HG03442 (cell line): ENCODE results near the gene CCDC116.
"Not testable (repeated sequence)": the region's sequence is repeated elsewhere in the genome, so short reads cannot be mapped to it uniquely, and the experiment has no call there.

ENCODE experiments used
- ATAC-seq: cut with Tn5 transposase; IDR thresholded peaks from one replicate; pipeline ENCODE4 v1.9.1; 2021; ENCODE audit warnings: mild to moderate bottlenecking, moderate library complexity; ENCODE audit not compliant: unreplicated experiment

The CCDC116 gene

DNA sequence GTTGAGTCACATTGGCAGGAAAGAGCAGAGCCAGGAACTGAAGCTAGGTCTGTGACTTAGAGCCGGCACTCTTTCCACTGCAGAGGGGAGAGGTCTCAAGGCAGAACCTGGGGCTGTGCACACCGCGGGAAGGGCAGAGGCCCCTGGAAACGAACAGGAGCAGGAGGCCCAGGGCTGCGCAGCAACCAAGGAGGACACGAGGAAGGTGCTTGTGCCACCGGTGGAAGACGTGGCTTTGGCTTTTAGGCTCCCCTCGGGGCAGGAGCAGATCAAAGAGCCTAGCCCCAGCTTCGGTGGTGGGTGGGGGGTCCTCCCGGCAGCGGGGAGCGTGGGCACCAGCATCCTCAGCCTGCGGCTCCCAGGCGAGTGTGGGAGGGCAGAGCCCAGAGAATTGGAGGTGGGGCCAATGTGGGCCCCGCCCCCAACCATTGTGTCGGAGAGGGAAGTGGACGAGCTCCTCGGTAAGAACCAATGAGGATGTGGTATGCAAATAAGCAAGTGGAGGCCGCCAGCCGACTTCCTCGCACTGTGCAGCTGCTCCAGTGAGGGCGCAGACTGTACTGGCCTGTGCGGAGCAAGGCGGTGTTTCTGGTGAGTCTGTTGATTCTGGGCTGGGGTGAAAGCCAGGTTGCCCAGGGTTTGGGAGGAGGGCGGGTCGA, at the start of gene CCDC116:
Gene CCDC116, plus strand, starts transcription at position 524 of the 659 bp plus-strand sequence. CDS start 422 bp downstream, outside the sequence.
- no peak for ATAC-seq

- ATAC-seq = no peak
Measured at GRCh38 chr22:21582801-21583740, 49.5 kb upstream of the CCDC116 start.

DNA sequence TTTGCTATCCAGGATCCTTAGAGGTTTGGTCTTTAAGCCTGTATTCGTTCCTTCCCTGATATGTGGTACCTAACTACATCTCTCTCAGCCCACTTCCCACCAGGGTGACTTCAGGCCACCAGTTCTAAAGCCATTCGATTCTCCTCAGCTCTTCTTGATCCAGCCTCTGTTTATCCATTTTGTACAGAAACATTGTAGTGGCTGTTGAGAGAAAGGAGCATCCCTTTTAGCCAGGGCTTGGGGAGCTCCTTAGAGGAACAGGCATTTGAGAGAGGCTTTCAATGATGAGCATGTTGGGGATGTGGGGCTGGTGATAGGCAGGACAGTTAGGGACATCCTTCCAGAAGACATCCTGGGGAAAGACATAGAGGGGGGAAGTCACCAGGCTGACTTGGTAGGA, 47.2 kb upstream of the CCDC116 start:
- no peak for ATAC-seq

- ATAC-seq = peak; percentile 80
Measured at GRCh38 chr22:21587803-21588611, 44.6 kb upstream of the CCDC116 start.

- no peak for ATAC-seq
Measured at GRCh38 chr22:21589396-21589795, 43.2 kb upstream of the CCDC116 start.

DNA sequence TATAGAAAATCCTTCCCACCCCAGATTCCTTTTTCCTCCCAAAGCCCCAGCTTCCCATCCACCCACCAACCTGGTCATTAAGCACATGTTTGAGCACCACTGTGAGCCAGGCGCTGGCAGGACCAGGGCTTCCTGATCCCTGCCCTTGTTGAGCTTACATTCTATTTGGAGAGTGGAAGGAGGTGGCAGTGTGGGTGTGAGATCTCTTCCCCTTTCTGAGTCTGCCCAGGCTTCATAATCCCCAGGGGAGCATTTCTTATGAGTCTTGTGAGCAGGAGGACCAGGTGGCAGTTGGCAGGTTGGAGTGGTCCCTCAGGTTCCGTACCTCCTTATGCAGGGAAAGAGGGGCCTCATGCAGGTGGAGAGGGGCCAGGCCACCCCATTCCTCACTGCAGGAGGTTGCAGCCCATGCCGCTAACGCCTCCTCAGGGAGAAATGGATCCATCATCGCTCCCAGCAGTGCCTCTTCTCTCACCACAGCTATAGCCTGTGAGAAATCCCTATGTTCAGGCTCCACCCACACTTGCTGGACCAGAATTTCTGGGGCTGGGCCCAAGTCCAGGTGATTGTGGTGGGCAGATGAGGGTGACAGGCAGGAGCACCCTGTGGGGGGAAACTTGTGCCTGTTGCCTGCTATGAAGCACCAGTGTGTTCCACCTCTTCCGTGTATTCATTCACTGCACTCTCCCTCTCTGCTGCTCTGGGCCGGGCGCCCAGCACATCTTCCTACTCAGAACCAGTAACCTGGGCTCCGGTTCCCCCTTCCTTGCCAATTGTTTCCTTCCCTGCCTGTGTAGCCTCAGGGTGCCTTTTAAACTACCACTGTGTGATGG, 41.5 kb upstream of the CCDC116 start:
- ATAC-seq = no peak

DNA sequence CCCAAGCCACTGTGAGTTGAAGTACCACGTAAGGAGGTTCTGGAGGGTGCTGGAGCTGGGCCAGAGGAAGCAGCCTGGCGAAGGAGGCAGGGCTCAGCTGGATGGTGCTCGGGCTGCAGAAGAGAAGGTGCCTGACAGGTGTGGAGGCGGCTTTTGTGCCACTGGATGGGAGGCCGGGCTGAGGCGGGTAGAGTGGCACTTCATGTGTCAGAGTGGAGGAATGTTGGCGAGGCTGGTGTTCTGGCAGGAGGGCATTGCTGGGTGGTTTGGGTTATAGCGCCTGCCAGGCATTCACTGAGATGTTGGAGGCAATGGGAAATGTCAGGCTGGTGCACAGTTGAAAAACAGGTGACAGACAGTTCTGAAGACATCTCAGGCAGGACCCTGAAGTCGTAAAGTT, 40.9 kb upstream of the CCDC116 start:
- ATAC-seq = no peak

- no peak for ATAC-seq
Measured at GRCh38 chr22:21592422-21592821, 40.1 kb upstream of the CCDC116 start.

- ATAC-seq = no peak
Measured at GRCh38 chr22:21593406-21594232, 38.9 kb upstream of the CCDC116 start.

DNA sequence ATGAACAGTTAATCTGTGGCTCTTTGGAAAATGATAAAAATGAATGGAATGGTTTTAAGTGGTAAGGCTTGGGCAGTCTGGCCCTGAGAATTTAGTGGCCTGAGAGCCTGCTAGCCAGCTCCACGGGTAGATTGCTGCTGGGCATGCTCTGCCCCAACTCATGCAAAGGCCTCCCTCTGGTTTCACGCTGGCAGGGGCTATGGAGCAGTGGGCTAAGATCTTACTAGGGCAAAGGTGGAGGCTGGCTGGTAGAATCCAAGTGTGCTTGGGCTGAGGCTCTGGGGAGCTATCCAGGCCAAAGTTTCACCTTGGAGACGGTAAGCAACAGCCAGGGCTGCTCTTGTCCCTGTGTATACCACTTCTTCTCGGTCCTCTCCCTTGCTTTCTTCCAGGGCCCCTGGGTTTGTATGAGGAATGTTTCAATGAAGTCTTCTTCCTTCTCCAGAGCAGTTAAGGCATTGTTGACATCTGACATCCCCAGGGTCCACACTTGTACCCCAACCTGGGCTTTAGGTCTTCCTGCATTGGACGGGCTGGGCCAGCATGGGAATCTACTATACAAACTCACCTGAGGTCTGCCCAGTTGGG, 37.6 kb upstream of the CCDC116 start:
- no peak for ATAC-seq

GRCh38 chr22:21596356-21597135, 36.0 kb upstream of the CCDC116 start:
- not testable (repeated sequence) for ATAC-seq

- no peak for ATAC-seq
Measured at GRCh38 chr22:21598302-21598701, 34.3 kb upstream of the CCDC116 start.

DNA sequence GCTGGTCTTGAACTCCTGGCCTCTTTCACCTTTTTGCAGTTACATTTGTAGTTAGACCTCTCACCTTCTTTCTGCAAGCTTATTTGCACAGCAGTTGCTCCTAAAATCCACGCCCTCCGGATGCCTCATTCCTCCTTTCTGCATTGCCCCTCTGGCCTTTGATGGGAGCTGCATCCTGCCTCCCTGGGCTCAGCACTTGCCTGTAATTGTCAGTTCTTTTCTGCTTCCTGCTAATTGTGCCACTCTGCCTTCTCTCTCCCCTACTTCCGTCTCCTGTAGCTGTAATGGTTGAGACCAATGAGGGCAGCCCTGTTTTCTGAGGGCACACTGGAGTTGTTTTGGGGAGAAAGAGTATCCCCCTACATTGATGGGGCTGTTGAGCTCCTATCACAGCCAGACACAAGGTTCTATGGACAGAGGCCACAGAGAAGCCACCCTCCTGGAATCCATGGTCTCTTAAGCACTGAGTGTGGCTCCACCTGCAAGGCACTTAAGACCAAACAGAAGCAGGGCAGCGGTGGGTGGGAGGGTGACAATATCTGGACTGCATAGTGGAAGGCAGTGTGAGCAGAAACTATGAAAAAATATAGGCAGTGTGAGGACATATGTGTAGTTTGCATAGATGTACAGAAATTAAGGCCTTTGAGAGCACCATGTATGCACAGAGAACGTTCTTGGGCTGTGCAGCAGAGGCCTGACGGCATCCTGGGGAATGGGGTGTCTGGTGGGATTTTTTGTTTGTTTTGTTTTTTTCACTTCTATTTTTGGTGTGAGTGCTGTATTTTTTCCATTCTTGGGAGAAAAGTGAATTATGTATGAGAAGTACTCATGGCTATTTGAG, 33.3 kb upstream of the CCDC116 start:
- ATAC-seq = no peak

GRCh38 chr22:21602579-21602978, 30.0 kb upstream of the CCDC116 start:
- ATAC-seq = no peak

DNA sequence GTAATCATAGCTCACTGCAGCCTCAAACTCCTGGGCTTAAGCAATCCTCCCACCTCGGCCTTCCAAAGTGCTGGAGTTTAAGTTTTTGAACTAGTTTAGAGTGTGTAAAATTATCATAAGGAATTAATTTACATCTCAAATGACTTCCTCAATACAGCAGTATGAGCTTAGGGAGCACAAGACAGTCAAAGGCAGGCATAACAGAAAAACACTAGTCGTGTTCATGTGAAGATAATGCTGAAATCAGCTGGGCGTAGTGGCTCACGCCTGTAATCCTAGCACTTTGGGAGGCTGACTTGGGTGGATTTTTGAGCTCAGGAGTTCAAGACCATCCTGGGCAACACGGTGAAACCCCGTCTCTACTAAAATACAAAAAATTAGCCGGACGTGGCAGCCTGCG, 28.6 kb upstream of the CCDC116 start:
- ATAC-seq = no peak

DNA sequence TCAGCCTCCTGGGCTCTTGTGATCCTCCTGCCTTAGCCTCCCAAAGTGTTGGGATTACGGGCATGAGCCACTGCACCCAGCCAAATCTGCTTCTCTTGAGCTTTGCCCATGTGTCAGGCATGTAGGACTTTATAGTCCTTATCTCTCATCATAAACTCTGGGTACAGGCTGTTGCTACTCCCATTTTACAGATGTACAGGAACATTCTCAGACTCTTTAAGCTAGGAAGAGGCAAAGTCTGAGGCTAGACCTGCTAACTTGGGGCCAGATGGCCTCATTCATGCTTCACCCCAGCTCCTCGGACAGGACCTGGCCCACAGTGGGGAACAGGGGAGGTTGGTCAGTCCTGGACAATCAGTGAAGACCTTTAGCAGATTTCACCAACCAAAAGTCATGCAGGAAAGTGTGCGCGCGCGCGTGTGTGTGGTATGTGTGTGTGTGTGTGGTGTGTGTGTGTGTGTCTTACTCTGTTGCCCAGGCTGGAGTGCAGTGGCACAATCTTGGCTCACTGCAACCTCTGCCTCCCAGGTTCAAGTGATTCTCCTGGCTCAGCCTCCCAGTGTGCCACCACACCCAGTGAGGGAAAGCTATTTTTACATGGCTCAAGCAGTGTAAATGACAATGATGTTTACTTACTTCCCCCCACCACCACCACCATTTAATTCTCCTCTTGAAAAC, 26.5 kb upstream of the CCDC116 start:
- no peak for ATAC-seq

GRCh38 chr22:21606775-21607174, 25.8 kb upstream of the CCDC116 start:
- ATAC-seq = no peak
